ENCODE measurements around the gene CAPN12.

Gene CAPN12

GRCh38 chr19:38693380-38694223, 50.7 kb downstream of the CAPN12 start:
- no peak for DNase-seq (ENCODE audit: low spot score)

GRCh38 chr19:38692458-38693379, 51.6 kb downstream of the CAPN12 start:
- DNase-seq (ENCODE audit: low spot score): no peak

GRCh38 chr19:38691938-38692457, 52.3 kb downstream of the CAPN12 start:
- no peak for DNase-seq (ENCODE audit: low spot score)

- DNase-seq (ENCODE audit: low spot score): no peak
Observed at GRCh38 chr19:38690832-38691231, 53.4 kb downstream of the CAPN12 start.

- DNase-seq (ENCODE audit: low spot score): no peak
Observed at GRCh38 chr19:38690146-38690545, 54.1 kb downstream of the CAPN12 start.

GRCh38 chr19:38687837-38688378, 56.4 kb downstream of the CAPN12 start:
- no peak for DNase-seq (ENCODE audit: low spot score)

GRCh38 chr19:38686530-38686888, 57.8 kb downstream of the CAPN12 start:
- DNase-seq (ENCODE audit: low spot score): no peak

- no peak for DNase-seq (ENCODE audit: low spot score)
Observed at GRCh38 chr19:38685666-38686529, 58.4 kb downstream of the CAPN12 start.

- no peak for DNase-seq (ENCODE audit: low spot score)
Observed at GRCh38 chr19:38684862-38685665, 59.2 kb downstream of the CAPN12 start.

- DNase-seq (ENCODE audit: low spot score): no peak
Observed at GRCh38 chr19:38684078-38684861, 60.0 kb downstream of the CAPN12 start.

GRCh38 chr19:38683393-38684077, 60.7 kb downstream of the CAPN12 start:
- no peak for DNase-seq (ENCODE audit: low spot score)

GRCh38 chr19:38682872-38683392, 61.3 kb downstream of the CAPN12 start:
- no peak for DNase-seq (ENCODE audit: low spot score)

- no peak for DNase-seq (ENCODE audit: low spot score)
Observed at GRCh38 chr19:38682195-38682867, 61.9 kb downstream of the CAPN12 start.
